ENCODE measurements around the gene SPACA7.

SPACA7 gene

DNA sequence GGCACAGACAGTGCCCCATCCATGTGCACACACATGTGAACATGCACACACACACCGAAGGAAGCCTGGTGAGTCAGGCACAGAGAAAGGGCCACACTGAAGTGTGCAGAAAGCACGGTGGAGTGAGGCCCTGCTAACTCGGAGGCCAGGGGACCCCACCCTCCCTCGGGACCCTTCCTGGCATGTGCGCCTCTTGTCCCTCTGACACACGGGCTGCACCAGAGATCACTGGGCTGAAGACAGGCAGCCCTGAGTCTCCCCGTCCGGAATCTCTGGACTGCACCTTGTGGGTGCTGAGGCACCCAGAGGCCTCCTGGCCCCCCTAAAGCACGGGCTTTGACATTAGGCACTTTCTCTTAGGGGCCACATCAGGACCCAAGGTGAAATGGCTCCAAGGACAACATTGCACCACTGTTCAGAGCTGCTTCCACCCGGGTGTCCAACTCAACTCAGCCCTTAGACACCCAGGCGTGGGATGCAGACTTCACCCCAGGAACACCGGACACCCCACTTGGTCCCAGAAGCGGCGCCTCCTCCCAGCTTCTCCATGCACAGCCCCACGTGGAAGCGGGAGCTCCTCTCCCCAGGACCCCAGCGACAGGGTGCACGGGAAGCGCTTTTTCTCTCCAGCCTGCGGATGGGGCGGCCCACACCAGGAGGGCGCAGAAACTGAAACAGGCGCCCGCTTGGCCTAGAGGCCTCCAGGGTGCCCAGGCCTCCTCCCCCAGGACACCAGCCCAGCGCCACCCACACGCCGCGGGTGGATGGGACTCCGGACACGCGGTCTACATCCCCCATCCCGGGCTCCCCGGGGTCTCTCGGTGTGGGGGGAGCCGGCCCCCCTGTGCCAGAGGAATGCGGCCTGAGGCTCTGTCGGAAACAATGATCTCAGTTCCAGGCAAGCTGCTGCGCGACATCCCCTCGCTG, 90.2 kb downstream of the SPACA7 start:
- Histone ChIP-seq H3K4me3 (ENCODE audit: low read depth, low read length) (no peak overlapping the region), H3K4me1 (ENCODE audit: control insufficient read depth, insufficient read depth, low read length, unreplicated experiment) (no peaks in the 10 kb centered on the region), H3K36me3 (ENCODE audit: insufficient read depth, low read length) (no peaks in the 10 kb centered on the region), H3K27me3 (ENCODE audit: insufficient read depth, low read length) (peaks cover 5% of the 10 kb centered on the region; the same call in 1 of the 2 replicates), H3K27ac (ENCODE audit: low read depth, low read length) (no peak overlapping the region), H3K79me2 (ENCODE audit: control insufficient read depth, insufficient read depth, low read length, unreplicated experiment) (no peaks in the 10 kb centered on the region), H2AFZ (ENCODE audit: low read length, unreplicated experiment) (no peak overlapping the region)

DNA sequence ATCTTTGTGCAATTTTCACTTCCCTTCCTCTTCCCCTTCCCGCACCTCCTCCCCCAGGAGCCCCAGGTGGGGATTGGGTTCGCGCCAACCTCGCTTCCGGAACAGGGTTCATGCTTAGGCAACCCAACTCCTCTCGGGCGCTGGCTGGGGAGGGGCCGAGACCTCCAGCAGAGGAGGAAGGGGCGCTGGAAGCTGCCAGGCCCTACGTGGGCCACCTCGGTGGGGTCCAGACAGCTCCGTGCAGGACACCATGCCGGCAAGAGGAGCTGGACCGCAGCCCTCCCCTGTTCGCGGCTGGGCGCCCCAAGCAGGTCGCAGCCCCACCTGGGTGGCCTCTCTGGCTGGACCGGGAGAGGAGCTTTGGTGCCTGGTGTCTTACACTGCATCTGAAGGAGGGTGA, 91.1 kb downstream of the SPACA7 start:
- H3K36me3 ChIP-seq (ENCODE audit: insufficient read depth, low read length): no peaks in the 10 kb centered on the region
- no peaks in the 10 kb centered on the region for H3K4me1 ChIP-seq (ENCODE audit: control insufficient read depth, insufficient read depth, low read length, unreplicated experiment)
- peaks cover 10% of the 10 kb centered on the region; the same call in 1 of the 2 replicates for H3K27me3 ChIP-seq (ENCODE audit: insufficient read depth, low read length)
- H3K27ac ChIP-seq (ENCODE audit: low read depth, low read length): no peak overlapping the region
- no peak overlapping the region for H3K4me3 ChIP-seq (ENCODE audit: low read depth, low read length)
- H2AFZ ChIP-seq (ENCODE audit: low read length, unreplicated experiment): no peak overlapping the region
- no peaks in the 10 kb centered on the region for H3K79me2 ChIP-seq (ENCODE audit: control insufficient read depth, insufficient read depth, low read length, unreplicated experiment)

DNA sequence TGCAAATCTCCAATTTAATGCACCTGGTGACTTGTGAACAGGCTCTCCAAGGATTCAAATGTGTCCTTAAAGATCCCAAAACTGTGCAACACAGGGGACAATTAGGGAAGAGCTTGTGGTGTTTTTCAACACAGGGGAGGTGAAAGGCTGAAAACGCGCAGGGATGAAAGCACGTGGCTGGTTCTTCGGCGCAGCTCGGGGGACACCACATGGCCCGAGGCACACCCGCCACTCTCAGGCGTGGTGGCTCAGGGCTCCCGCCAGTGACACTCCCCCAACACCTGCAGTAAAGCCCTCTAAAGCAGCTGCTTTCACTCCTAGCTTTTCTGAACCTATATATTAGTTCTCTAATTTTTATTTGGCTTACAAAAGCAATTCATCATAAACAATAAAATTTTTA, 91.9 kb downstream of the SPACA7 start:
- no peaks in the 10 kb centered on the region for H3K4me1 ChIP-seq (ENCODE audit: control insufficient read depth, insufficient read depth, low read length, unreplicated experiment)
- no peak overlapping the region for H3K4me3 ChIP-seq (ENCODE audit: low read depth, low read length)
- H2AFZ ChIP-seq (ENCODE audit: low read length, unreplicated experiment): no peak overlapping the region
- H3K27me3 ChIP-seq (ENCODE audit: insufficient read depth, low read length): peaks cover 10% of the 10 kb centered on the region; the same call in 1 of the 2 replicates
- no peaks in the 10 kb centered on the region for H3K79me2 ChIP-seq (ENCODE audit: control insufficient read depth, insufficient read depth, low read length, unreplicated experiment)
- no peaks in the 10 kb centered on the region for H3K36me3 ChIP-seq (ENCODE audit: insufficient read depth, low read length)
- H3K27ac ChIP-seq (ENCODE audit: low read depth, low read length): no peak overlapping the region

DNA sequence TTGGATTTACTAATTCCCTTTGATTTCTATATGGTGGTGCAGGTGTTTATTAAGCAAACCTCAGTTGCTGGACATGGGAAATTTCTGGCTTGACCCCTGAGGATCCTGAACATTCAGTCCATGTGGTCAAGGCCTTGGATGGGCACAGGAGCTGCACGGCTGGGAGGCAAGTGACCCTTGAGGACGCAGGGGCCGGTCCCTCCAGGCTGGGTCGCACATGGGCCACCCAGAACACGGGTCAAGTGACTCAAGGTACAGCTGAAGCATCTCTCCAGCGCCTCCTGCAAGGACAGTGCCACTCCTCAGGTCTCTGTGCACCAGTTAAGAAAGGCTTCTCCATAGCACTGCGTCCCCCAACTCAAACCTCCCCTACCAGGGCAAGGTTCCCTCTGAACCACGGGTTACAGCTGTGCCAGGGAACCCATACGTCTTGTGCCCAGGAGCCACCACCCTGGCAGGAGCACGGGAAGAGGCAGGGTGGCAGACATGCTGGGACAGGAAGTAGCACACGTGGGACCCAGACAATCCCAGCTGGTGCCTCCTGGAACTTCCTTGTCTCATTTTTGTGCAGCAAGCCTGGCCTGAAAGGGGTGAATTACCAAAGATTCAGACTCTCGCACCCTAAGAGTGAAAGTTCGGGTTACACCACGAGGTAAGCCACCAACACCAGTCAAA, 93.1 kb downstream of the SPACA7 start:
- Histone ChIP-seq H2AFZ (ENCODE audit: low read length, unreplicated experiment) (no peak overlapping the region), H3K36me3 (ENCODE audit: insufficient read depth, low read length) (no peaks in the 10 kb centered on the region), H3K79me2 (ENCODE audit: control insufficient read depth, insufficient read depth, low read length, unreplicated experiment) (no peaks in the 10 kb centered on the region)

DNA sequence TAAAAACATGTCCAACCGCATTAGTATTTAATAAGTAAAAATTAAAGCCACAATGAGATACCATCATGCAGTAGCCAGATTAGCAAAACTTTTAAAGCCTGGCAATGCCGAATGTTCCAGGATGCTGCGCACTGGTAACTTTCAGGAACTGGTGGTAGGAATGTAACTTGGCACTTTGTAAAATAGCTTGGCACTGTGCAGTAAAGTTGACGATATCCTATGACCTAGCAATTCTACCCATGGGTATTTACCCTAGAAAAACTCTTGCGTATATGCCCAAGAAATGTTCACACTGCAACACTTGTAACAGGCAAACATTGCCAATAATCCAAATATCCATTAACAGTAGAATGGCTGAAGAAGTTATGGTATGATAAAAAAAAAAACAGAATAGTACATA, 97.7 kb downstream of the SPACA7 start:
- no peaks in the 10 kb centered on the region for H3K36me3 ChIP-seq (ENCODE audit: insufficient read depth, low read length)
- no peak overlapping the region for H3K27ac ChIP-seq (ENCODE audit: low read depth, low read length)
- H3K4me3 ChIP-seq (ENCODE audit: low read depth, low read length): no peak overlapping the region
- peaks cover 5% of the 10 kb centered on the region; the same call in 1 of the 2 replicates for H3K27me3 ChIP-seq (ENCODE audit: insufficient read depth, low read length)
- H3K79me2 ChIP-seq (ENCODE audit: control insufficient read depth, insufficient read depth, low read length, unreplicated experiment): no peaks in the 10 kb centered on the region
- no peak overlapping the region for H2AFZ ChIP-seq (ENCODE audit: low read length, unreplicated experiment)
- H3K4me1 ChIP-seq (ENCODE audit: control insufficient read depth, insufficient read depth, low read length, unreplicated experiment): no peaks in the 10 kb centered on the region

More for the DNA sequence above, 93.1 kb downstream of the SPACA7 start:
- Histone ChIP-seq H3K4me1 (ENCODE audit: control insufficient read depth, insufficient read depth, low read length, unreplicated experiment) (no peaks in the 10 kb centered on the region), H3K27ac (ENCODE audit: low read depth, low read length) (no peak overlapping the region), H3K4me3 (ENCODE audit: low read depth, low read length) (no peak overlapping the region), H3K27me3 (ENCODE audit: insufficient read depth, low read length) (peaks cover 10% of the 10 kb centered on the region; the same call in 1 of the 2 replicates)

DNA sequence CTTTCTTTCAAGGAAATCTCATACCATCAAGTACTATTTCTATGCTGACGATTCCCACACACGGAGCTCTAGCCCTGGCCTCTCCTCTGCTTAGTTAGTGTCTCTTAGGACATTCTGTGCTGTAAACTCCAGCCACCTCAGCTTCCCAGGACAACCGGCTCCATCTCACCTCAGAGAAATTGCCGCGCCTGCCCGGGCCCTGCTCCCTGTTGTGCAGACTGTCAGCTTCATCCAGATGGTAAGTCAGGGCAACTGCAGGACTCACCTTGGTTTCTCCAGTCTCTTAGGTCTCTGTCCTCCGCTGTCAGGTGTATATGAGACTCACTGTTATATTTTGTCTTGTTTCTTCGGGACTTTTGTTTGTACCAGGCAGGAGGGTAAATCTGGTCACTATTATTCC, 98.7 kb downstream of the SPACA7 start:
- no peak overlapping the region for H2AFZ ChIP-seq (ENCODE audit: low read length, unreplicated experiment)
- no peak overlapping the region for H3K27ac ChIP-seq (ENCODE audit: low read depth, low read length)
- H3K27me3 ChIP-seq (ENCODE audit: insufficient read depth, low read length): peaks cover 5% of the 10 kb centered on the region; the same call in 1 of the 2 replicates
- H3K4me1 ChIP-seq (ENCODE audit: control insufficient read depth, insufficient read depth, low read length, unreplicated experiment): no peaks in the 10 kb centered on the region
- no peaks in the 10 kb centered on the region for H3K79me2 ChIP-seq (ENCODE audit: control insufficient read depth, insufficient read depth, low read length, unreplicated experiment)
- no peaks in the 10 kb centered on the region for H3K36me3 ChIP-seq (ENCODE audit: insufficient read depth, low read length)
- H3K4me3 ChIP-seq (ENCODE audit: low read depth, low read length): no peak overlapping the region

DNA sequence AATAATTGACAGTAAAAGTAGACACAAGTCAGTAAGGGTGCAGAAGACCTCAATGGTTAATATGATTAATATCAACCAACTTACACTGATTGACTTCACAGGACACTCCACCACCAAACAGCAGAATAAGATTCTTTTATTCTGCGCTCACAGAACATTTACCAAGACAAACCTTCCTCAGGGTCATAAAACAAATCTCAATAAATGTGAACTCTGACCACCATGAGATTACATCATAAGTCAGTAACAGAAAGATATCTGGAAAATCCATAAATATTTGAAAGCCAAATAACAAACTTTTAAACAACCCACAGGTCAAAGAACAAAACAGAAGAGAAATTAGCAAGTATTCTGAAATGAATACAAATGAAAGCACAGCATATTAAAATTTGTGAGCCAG, 99.7 kb downstream of the SPACA7 start:
- Histone ChIP-seq H3K27ac (ENCODE audit: low read depth, low read length) (no peak overlapping the region), H3K79me2 (ENCODE audit: control insufficient read depth, insufficient read depth, low read length, unreplicated experiment) (no peaks in the 10 kb centered on the region), H3K4me1 (ENCODE audit: control insufficient read depth, insufficient read depth, low read length, unreplicated experiment) (no peaks in the 10 kb centered on the region), H3K36me3 (ENCODE audit: insufficient read depth, low read length) (no peaks in the 10 kb centered on the region), H3K4me3 (ENCODE audit: low read depth, low read length) (no peak overlapping the region), H3K27me3 (ENCODE audit: insufficient read depth, low read length) (peaks cover 5% of the 10 kb centered on the region; the same call in 1 of the 2 replicates), H2AFZ (ENCODE audit: low read length, unreplicated experiment) (no peak overlapping the region)

DNA sequence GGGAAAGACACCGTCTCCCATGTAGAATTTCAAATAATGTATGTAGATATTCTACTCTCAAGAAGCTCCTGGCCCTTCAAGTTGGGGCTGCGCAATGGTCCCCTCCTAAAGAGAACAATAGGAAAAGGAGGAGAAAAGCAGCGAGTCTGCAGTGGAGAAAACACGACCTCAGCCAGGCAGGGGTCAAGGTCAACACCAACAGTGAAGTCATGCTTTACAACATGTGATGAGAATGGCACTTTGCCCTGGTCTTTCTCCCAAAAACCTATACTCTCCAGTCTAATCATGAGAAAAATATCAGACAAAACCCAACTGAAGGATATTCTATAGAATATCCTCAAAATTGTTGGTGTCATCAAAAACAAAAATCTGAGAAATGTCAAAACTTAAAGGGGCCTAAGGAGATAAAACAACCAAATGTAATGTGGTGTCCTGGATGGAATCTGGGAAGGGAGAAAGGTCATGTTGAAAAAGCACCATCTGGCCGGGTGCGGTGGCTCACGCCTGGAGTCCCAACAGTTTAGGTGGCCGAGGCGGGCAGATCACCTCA, 101.0 kb downstream of the SPACA7 start:
- H3K4me1 ChIP-seq (ENCODE audit: control insufficient read depth, insufficient read depth, low read length, unreplicated experiment): no peaks in the 10 kb centered on the region
- H2AFZ ChIP-seq (ENCODE audit: low read length, unreplicated experiment): no peak overlapping the region
- H3K36me3 ChIP-seq (ENCODE audit: insufficient read depth, low read length): no peaks in the 10 kb centered on the region
- no peak overlapping the region for H3K27ac ChIP-seq (ENCODE audit: low read depth, low read length)
- H3K27me3 ChIP-seq (ENCODE audit: insufficient read depth, low read length): no peaks in the 10 kb centered on the region
- H3K4me3 ChIP-seq (ENCODE audit: low read depth, low read length): no peak overlapping the region
- H3K79me2 ChIP-seq (ENCODE audit: control insufficient read depth, insufficient read depth, low read length, unreplicated experiment): no peaks in the 10 kb centered on the region

DNA sequence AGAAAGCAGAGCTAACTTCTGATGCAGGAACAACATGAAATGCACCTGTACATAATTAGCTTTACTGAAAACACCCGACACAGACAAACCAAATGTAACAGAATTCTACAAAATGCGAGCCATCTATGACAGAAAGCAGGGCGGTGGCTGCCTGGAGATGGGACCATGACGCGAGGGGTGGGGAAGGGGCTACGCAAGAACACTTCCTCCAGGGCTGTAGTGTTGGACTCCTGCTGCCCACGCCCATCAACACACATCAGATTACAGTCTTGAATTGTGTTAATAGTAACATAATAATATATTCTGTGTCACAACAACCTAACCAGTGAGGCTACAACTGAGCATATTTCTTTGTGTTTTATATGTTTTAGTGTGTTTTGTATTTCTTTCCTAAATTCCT, 103.2 kb downstream of the SPACA7 start:
- H3K27me3 ChIP-seq (ENCODE audit: insufficient read depth, low read length): no peaks in the 10 kb centered on the region
- no peak overlapping the region for H2AFZ ChIP-seq (ENCODE audit: low read length, unreplicated experiment)
- no peaks in the 10 kb centered on the region for H3K36me3 ChIP-seq (ENCODE audit: insufficient read depth, low read length)
- H3K79me2 ChIP-seq (ENCODE audit: control insufficient read depth, insufficient read depth, low read length, unreplicated experiment): no peaks in the 10 kb centered on the region
- no peak overlapping the region for H3K27ac ChIP-seq (ENCODE audit: low read depth, low read length)
- H3K4me1 ChIP-seq (ENCODE audit: control insufficient read depth, insufficient read depth, low read length, unreplicated experiment): no peaks in the 10 kb centered on the region
- H3K4me3 ChIP-seq (ENCODE audit: low read depth, low read length): no peak overlapping the region

DNA sequence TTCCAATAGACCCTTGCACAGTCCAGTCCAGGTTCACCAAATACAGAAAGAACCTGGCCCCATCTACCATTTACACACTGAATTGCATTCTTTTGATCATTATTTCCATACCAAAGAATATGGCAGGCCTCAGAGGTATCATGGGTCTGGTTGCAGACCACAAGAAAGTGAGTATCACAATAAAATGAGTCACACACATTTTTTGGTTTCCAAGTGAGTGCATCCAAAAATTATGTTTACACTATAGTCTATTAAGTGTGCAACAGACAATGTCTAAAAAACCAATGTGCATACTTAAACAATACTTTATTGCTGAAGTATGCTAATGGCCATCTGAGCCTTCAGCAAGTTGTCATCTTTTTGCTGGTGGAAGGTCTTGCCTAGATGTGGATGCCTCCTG, 105.3 kb downstream of the SPACA7 start:
- Histone ChIP-seq H3K4me1 (ENCODE audit: control insufficient read depth, insufficient read depth, low read length, unreplicated experiment) (no peaks in the 10 kb centered on the region), H3K27ac (ENCODE audit: low read depth, low read length) (no peak overlapping the region), H3K27me3 (ENCODE audit: insufficient read depth, low read length) (no peaks in the 10 kb centered on the region), H3K36me3 (ENCODE audit: insufficient read depth, low read length) (no peaks in the 10 kb centered on the region; the same call in 1 of the 2 replicates), H3K79me2 (ENCODE audit: control insufficient read depth, insufficient read depth, low read length, unreplicated experiment) (no peaks in the 10 kb centered on the region), H2AFZ (ENCODE audit: low read length, unreplicated experiment) (no peak overlapping the region), H3K4me3 (ENCODE audit: low read depth, low read length) (no peak overlapping the region)
